GM12801 (cell line): Measurements from ENCODE around the gene TPO.

Experiments
- TF ChIP-seq, protein P1 (sequence below): IDR thresholded peaks from one replicate; pipeline ENCODE4 v1.5.1; 2011; ENCODE audit warnings: control low read depth; ENCODE audit not compliant: insufficient read length; ENCODE audit errors: extremely low read depth

The TPO gene

DNA sequence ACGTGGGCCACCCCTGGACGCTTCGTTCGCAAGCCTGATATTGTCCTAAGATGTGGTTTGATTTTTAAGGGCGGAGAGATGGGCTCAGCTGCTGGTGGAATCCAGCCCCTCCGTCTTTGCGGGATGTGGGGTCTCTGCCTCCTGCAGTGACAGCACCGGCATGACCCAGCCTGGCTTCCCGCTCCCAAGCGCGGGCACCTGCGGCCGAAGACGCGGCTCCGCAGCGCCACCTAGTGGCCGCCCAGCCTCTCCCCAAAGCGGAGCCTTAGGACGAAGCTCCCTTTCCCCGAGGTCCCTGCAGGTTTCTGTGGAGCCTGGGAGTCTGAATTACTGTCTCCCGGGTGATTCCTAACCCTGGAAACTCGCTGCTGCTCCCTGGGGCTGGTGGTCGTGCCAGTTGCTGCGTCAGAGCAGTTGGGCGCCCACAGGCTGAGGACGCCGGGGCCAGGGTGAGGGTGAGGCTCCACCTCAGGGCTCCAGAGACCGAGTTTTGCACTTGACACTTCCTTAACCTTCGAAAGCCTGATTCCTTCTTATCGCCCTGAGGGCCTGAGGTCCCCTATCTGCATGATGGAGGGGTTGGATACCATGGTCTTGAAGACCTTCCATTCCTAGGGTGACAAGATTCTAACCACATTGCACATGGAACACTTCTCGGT is 137.5 kb downstream of the TPO start:
- TF ChIP-seq, protein P1, sequence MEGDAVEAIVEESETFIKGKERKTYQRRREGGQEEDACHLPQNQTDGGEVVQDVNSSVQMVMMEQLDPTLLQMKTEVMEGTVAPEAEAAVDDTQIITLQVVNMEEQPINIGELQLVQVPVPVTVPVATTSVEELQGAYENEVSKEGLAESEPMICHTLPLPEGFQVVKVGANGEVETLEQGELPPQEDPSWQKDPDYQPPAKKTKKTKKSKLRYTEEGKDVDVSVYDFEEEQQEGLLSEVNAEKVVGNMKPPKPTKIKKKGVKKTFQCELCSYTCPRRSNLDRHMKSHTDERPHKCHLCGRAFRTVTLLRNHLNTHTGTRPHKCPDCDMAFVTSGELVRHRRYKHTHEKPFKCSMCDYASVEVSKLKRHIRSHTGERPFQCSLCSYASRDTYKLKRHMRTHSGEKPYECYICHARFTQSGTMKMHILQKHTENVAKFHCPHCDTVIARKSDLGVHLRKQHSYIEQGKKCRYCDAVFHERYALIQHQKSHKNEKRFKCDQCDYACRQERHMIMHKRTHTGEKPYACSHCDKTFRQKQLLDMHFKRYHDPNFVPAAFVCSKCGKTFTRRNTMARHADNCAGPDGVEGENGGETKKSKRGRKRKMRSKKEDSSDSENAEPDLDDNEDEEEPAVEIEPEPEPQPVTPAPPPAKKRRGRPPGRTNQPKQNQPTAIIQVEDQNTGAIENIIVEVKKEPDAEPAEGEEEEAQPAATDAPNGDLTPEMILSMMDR: no peak

DNA sequence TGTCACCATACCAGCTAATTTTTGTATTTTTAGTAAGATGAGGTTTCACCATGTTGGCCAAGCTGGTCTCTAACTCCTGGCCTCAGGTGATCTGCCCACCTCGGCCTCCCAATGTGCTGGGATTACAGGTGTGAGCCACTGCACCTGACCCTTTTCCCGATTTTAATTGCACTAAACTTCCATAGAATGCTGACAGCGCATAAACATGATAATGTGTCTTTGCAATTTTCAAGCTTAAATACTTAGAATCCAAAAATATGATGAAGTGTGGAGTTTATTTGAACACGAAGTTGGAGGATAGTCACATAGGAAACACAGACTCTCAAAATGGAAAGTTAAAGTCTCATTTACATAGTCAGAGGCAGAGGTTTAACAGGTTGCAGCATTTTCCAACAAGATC is 138.6 kb downstream of the TPO start:
- TF ChIP-seq, protein P1: no peak

DNA sequence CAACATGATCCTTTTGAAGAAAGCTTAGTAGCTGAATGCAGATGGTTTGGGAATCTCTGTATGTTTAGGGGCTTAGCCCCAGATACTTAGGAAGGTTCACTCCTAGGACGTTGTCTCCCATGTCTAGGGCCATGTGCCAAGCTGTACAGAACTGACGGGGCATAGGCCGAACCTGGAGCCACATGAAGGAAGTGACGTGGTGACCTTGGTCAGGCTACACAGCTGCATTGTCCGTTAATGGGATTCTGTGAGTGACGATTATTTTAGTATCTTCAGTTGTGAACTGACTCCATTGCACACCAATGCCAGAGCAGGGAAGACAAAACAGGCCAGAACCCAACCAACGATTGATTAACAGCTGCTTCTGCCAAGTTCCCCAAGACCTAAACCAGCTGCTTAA is 139.3 kb downstream of the TPO start:
- TF ChIP-seq, protein P1: no peak

DNA sequence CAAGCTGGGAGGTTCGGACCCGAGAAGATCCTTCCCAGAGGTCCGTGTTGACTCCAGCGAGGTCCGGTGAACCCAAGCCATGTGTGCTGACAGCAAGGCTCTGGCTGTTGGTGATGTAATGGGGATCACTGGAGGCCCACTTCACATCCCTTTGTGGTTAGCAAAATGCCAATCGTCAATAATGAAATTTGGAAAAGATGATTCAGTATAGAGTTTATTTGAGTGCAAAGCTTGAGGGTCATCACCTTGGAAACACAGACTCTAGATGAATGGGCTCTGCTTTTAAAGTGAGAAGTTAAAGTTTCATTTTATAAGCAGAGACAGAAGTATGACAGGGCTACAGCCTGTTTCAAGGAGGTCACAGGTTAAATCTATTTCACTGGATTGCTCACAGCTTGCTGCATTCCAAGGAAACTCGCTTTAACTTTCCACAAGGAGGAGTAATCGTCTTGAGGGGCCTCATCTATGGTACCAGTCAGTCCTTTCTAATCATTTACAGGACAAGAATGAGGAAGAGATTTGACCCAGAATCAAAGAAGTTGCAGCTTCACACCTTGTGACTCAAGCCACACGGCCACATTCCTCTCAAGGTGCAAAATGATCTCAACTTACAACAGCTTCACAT is 140.5 kb downstream of the TPO start:
- TF ChIP-seq, protein P1: no peak

DNA sequence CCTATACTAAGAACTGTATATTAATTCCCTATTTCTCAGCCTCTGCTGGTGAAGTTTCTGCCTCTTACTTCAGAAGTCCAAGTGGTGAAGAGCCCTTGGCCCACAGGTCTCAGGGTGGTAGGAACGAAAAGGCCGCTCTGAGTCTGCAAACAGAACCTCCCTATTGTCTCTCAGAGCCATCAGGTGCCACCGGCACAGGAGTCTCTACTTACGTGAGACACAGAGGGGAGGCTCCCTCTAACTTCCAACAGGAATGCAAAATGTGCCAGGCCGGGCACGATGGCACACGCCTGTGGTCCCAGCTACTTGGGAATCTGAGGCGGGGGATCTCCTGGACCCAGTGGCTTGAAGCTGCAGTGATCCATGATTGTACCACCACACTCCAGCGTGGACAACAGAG is 143.0 kb downstream of the TPO start:
- TF ChIP-seq, protein P1: no peak

DNA sequence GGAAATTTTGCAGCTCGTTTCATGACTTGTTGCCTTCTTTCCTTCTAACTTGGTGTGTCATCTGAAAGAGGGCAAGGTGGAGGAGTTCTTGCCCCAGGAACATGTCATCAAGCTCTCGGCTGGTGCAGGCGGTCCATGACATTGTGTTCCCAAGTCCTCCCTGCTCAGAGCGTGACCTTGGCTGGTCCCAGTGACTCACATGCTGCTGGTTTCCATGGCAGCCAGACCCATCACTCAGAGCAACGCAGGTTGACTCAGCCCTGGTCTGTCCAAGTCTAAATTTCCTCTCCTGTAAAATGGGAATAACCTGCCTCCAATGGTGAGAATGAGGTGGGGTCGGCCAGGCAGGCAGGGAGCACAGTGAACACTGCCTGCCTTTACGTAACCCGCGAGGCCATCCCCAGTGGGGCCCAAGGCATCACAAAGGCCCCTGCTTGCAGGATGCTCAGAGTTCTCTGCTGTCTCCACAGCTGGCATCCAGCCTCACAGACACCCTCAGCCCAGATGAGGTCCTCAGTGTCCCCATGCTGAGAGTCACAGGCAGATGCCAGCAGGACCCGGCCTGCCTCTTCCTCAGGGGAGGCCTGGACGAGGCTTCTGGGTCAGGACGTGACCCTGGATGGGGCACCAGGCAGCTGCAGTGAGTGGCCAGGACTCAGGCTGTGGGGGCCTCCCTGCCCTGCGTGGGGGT is 143.7 kb downstream of the TPO start:
- TF ChIP-seq, protein P1: no peak

DNA sequence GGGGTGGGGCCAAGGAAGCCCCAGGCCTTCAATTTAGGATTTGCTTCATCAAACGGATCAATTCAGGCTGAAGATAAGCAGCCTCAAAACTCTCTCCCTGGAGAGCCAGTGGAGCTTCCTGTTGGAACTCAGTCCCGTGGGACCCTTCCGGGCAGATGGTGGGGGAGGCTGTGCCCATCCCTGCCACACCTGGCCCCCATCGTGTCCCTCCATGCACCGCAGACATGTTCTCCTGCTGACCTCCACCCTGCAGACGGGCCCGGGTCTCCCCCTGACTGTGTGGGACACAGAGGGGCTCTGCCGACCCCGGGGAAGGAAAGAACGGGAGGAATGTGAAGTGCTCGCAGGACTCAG is 144.2 kb downstream of the TPO start:
- TF ChIP-seq, protein P1: no peak
